OCI-LY3 (cell line): Measurements from ENCODE around the gene CHD6.
A peak's percentile ranks its signal among the peaks of the same experiment; 100 is the strongest.

ENCODE experiments used
- H2AFZ ChIP-seq: fragments of 200-600, 300-600 bp; shearing (Covaris generic); 2 replicates; pipeline ENCODE4 v1.6.0; 2014; ENCODE audit warnings: antibody characterized with exemption, low read depth, low read length
- H3K27ac ChIP-seq: fragments of 200-600, 300-600 bp; sonication (generic); 2 replicates; pipeline ENCODE4 v1.5.1; 2014; ENCODE audit warnings: mild to moderate bottlenecking, low read length, moderate library complexity, mixed read lengths
- H3K27me3 ChIP-seq: fragments of 200-600, 300-600 bp; sonication (generic); 2 replicates; pipeline ENCODE4 v1.6.1; 2014; ENCODE audit warnings: low read depth, low read length, mixed read lengths
- H3K36me3 ChIP-seq: fragments of 200-600, 300-600 bp; sonication (generic); replicated peaks from 2 replicates; pipeline ENCODE3; 2014; ENCODE audit warnings: low read depth, low read length, mixed read lengths
- H3K4me1 ChIP-seq: fragments of 300-600, 200-600 bp; sonication (generic); 2 replicates; pipeline ENCODE4 v1.6.1; 2014; ENCODE audit warnings: low read length, mixed read lengths
- H3K4me2 ChIP-seq: fragments of 200-600, 300-600 bp; sonication (generic); 2 replicates; pipeline ENCODE4 v1.6.1; 2014; ENCODE audit warnings: low read length, mixed read lengths
- H3K4me3 ChIP-seq: fragments of 300-600, 200-600 bp; sonication (generic); 2 replicates; pipeline ENCODE4 v1.5.1; 2014; ENCODE audit warnings: antibody characterized with exemption, mild to moderate bottlenecking, low read length, moderate library complexity
- H3K79me2 ChIP-seq: fragments of 300-600, 200-600 bp; shearing (Covaris generic); 2 replicates; pipeline ENCODE4 v1.6.1; 2014; ENCODE audit warnings: mild to moderate bottlenecking, low read length, mixed read lengths
- H3K9ac ChIP-seq: fragments of 300-600, 200-600 bp; shearing (Covaris generic); 2 replicates; pipeline ENCODE4 v1.6.0; 2014; ENCODE audit warnings: mild to moderate bottlenecking, low read length, moderate library complexity
- H3K9me3 ChIP-seq: fragments of 200-600, 300-600 bp; shearing (Covaris generic); 2 replicates; pipeline ENCODE4 v1.6.1; 2014; ENCODE audit warnings: low read length, mixed read lengths; ENCODE audit not compliant: insufficient read depth
- H4K20me1 ChIP-seq: fragments of 200-600, 300-600 bp; sonication (generic); 2 replicates; pipeline ENCODE4 v1.6.1; 2016; ENCODE audit warnings: low read length, mixed read lengths; ENCODE audit not compliant: insufficient read depth
- EZH2phosphoT487 ChIP-seq: fragments of 200-600 bp; shearing (Covaris generic); IDR thresholded peaks from 2 replicates; pipeline ENCODE4 v1.6.1; 2018; ENCODE audit warnings: antibody characterized with exemption, mixed run types, low read depth
- TF ChIP-seq, protein P1 (sequence below): fragments of 200-600, 300-600 bp; sonication (generic); IDR thresholded peaks from 2 replicates; pipeline ENCODE4 v1.5.1; 2014; ENCODE audit warnings: antibody characterized with exemption, low read length, low read depth

The CHD6 gene

GRCh38 chr20:41618807-41619311, 682 bp upstream of the CHD6 start:
- Histone ChIP-seq H3K79me2 (peaks cover 42% of the 10 kb centered on the region), H3K9me3 (no peaks in the 10 kb centered on the region), H3K4me2 (peak overlapping the region; percentile 78), H4K20me1 (peaks cover 33% of the 10 kb centered on the region), H3K4me1 (peaks cover 49% of the 10 kb centered on the region), H3K4me3 (peak overlapping the region; percentile 87), H3K9ac (peak overlapping the region; percentile 66), H3K36me3 (peaks cover 7% of the 10 kb centered on the region), H3K27me3 (no peaks in the 10 kb centered on the region), H2AFZ (peak overlapping the region; percentile 34), H3K27ac (no peak overlapping the region)
- TF ChIP-seq, protein P1, sequence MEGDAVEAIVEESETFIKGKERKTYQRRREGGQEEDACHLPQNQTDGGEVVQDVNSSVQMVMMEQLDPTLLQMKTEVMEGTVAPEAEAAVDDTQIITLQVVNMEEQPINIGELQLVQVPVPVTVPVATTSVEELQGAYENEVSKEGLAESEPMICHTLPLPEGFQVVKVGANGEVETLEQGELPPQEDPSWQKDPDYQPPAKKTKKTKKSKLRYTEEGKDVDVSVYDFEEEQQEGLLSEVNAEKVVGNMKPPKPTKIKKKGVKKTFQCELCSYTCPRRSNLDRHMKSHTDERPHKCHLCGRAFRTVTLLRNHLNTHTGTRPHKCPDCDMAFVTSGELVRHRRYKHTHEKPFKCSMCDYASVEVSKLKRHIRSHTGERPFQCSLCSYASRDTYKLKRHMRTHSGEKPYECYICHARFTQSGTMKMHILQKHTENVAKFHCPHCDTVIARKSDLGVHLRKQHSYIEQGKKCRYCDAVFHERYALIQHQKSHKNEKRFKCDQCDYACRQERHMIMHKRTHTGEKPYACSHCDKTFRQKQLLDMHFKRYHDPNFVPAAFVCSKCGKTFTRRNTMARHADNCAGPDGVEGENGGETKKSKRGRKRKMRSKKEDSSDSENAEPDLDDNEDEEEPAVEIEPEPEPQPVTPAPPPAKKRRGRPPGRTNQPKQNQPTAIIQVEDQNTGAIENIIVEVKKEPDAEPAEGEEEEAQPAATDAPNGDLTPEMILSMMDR = no peak
- no peak for TF ChIP-seq EZH2phosphoT487

DNA sequence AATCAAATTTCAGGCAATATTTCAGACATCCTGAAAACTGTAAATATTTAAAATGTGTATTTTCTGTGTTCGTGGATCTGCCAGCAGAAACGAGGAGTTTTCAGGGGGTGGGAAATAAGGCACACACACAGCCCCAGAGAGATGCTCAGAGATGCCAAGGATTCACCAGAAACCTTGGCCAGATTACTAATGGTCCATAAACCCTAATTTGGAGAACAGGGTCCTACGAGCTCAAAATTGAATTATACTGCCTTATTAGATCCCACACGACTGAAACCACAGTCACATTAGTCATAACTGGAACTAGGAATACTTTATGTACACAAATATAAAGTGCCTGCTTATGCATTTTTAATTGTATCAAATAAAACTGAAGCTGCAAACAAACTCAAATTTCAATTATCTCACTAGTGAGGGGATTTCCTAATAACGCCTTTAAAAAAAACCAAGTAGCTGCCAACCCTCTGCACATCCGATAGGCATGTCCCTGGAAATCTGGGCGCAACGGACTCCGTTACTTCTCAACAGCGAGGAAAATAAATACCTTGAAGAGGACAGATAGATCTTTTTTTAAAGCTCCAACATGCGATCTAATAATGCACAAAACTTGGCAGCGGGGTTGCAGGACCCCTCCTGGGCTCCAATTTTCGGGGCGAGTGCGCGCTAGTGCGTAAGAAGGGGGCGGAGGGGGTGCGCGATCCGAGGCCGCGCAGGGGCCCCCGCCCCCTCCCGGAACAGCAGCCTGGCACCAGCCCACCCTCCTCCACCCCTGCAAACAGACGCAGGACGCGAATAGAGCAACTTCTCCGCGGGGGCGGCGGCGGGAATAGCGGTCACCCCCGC, 897 bp downstream of the CHD6 start:
- peak overlapping the region; percentile 87 for H3K4me3 ChIP-seq
- no peak overlapping the region for H3K27ac ChIP-seq
- H3K79me2 ChIP-seq = peaks cover 58% of the 10 kb centered on the region
- H3K4me1 ChIP-seq = peaks cover 47% of the 10 kb centered on the region
- H2AFZ ChIP-seq = peak overlapping the region; percentile 44; the same call in 1 of the 2 replicates
- H3K9ac ChIP-seq = peak overlapping the region; percentile 77
- H4K20me1 ChIP-seq = peaks cover 45% of the 10 kb centered on the region
- H3K4me2 ChIP-seq = peak overlapping the region; percentile 98
- no peaks in the 10 kb centered on the region for H3K9me3 ChIP-seq
- H3K27me3 ChIP-seq = no peaks in the 10 kb centered on the region
- TF ChIP-seq, protein P1 = no peak
- TF ChIP-seq EZH2phosphoT487 = no peak
- peaks cover 7% of the 10 kb centered on the region for H3K36me3 ChIP-seq

DNA sequence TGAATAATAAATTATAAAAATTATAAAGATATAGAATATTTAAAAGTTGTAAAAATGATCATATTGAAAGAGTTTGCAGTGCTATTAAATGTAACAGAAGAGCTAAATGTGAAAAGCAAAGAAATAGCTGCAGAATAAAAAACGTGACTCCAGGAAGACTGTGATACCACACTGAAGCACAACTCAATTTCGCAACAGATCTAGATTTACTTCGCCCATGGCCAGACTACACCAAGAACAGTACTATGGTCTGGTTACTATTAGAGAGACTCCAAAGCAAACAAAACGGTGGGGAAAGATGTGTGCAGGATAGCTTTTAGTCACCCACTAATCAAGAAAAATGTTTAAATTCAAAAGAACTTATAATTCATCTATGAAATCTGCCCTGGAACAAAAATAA, 1.9 kb downstream of the CHD6 start:
- H3K9me3 ChIP-seq = no peaks in the 10 kb centered on the region
- peaks cover 68% of the 10 kb centered on the region for H3K79me2 ChIP-seq
- no peak overlapping the region for H3K9ac ChIP-seq
- H3K4me2 ChIP-seq = peak overlapping the region; percentile 98; the same call in 1 of the 2 replicates
- H3K4me1 ChIP-seq = peaks cover 40% of the 10 kb centered on the region
- no peak overlapping the region for H3K27ac ChIP-seq
- peaks cover 7% of the 10 kb centered on the region for H3K36me3 ChIP-seq
- TF ChIP-seq EZH2phosphoT487 = no peak
- TF ChIP-seq, protein P1 = no peak
- peaks cover 55% of the 10 kb centered on the region for H4K20me1 ChIP-seq
- H3K4me3 ChIP-seq = no peak overlapping the region
- no peaks in the 10 kb centered on the region for H3K27me3 ChIP-seq
- no peak overlapping the region for H2AFZ ChIP-seq

DNA sequence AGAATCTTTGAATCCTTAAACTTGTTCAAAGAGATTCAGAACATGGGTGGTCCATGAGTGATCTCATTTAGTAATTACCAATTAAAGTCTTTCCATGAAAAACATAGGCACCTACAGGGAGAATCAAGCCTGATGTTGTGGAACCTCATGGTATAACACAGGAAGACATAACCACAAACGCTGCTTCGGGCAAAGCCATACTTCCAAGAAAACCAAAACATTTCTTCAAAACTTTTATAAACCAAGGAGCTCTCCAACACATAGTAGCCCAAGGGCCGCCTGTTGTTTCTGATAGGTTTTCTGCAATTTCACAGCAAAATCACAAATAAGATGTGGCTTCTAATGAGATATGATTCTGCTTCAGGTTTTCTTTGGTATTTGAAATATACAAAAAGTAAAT, 2.5 kb downstream of the CHD6 start:
- peaks cover 73% of the 10 kb centered on the region for H3K79me2 ChIP-seq
- H3K9me3 ChIP-seq = no peaks in the 10 kb centered on the region
- H3K27ac ChIP-seq = no peak overlapping the region
- TF ChIP-seq EZH2phosphoT487 = no peak
- TF ChIP-seq, protein P1 = no peak
- peaks cover 35% of the 10 kb centered on the region for H3K4me1 ChIP-seq
- H2AFZ ChIP-seq = no peak overlapping the region
- peaks cover 7% of the 10 kb centered on the region for H3K36me3 ChIP-seq
- H3K4me2 ChIP-seq = no peak overlapping the region
- H3K27me3 ChIP-seq = no peaks in the 10 kb centered on the region
- no peak overlapping the region for H3K9ac ChIP-seq
- no peak overlapping the region for H3K4me3 ChIP-seq
- H4K20me1 ChIP-seq = peaks cover 56% of the 10 kb centered on the region
